ENCODE data around the gene FGGY.
"Not testable (repeated sequence)": the region's sequence is repeated elsewhere in the genome, so short reads cannot be mapped to it uniquely, and the experiment has no call there.

Gene FGGY

DNA sequence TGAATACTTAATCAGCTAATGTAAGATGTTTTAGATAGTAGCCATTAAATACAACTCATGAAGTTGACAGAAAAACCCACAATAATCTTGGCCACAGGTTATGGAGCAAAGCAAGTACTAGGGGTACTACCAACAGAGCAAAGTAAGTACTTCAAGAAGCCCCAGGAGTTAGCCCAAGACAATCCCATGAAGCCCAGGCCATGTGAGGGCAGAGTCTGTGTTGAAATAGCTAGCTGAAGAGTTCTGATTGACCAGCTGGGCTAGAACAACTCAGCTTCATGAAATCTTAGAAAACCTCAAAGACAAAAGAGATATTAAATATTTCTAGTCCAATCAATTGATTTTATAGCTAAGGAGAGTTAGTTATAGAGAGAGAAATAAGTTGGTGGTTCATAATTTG lies 304.9 kb downstream of the FGGY start:
- no peak for DNase-seq

DNA sequence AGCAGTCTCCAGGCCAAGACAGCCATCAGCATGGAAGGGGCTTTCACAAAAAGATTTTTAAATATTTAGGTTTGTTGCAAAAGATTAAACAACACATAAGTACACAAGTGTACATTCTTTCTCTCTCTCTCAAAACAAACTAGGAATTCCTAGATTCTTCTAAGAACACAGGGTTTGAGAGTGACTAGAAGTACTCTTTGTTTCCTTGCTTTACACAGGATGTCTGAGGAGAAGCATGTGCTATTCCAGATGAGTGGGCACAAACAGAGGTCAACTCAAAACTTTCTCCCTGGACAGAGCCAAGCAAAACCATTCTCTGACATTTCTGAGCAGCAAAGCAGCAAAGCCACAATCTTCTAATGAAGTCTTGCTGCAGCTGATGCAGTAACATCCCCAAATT lies 307.3 kb downstream of the FGGY start:
- DNase-seq = no peak

DNA sequence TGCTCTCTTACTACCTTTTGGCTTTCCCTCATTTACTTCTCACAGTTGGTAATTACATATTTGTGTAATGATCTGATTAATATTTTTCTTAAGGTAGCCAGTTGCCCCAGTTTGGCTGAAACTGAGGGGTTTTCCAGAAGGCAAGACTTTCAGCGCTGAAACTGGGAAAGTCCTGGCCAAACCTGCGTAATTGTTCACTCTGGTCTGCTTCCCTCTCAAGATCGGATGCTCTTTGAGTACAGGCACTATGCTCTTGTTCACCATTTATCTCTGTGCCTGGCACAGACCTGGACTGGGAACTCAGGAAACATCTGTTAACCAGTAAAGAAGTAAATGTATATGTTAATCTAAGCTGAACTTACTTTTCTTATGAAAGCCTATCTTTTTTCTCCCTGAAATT lies 308.3 kb downstream of the FGGY start:
- DNase-seq = no peak

DNA sequence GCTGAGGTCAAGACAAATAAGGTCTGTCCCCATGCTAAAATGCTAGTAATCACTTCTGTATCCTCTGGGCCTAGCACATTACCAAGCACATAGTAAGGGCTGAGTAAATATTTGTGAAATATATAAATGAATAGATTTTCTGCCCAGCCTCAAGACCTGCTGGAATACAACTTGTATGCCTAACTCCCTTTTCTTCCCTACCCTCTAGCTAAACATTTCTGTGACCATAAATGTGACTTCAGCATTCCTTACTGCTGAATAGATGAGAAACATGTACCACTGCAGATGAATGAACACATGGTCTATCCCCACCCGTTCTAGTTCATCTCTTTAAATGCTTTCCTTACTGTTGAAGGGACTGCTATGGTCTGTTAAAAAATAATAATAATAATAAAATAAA lies 308.9 kb downstream of the FGGY start:
- DNase-seq = no peak

DNA sequence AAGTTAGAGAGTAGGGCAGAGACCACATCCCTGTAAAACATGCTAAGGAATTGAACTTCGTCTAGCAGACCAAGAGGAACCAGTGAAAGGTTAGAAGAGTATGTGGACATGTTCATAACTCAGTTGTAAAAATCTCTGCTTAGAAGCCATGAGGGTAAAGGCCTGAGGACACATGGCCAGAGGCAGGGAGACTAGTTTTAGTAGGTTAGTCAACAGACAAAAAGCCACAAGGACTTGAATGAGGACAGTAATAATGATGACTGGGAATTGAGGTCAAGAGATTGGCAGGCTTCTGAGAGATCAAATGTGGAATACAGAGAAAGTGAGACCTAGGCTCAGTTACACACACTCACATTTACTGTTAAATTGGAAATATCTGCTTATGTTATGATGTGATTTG lies 312.4 kb downstream of the FGGY start:
- no peak for DNase-seq

DNA sequence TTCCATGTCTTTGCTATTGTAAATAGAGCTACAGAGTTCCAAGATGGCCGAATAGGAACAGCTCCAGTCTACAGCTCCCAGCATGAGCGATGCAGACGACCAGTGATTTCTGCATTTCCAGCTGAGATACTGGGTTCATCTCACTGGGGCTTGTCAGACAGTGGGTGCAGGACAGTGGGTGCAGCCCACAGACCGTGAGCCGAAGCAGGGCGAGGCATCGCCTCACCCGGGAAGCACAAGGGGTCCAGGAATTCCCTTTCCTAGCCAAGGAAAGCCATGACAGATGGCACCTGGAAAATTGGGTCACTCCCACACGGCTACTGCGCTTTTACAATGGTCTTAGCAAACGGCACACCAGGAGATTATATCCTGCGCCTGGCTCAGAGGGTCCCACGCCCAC lies 313.6 kb downstream of the FGGY start:
- not testable (repeated sequence) for DNase-seq

DNA sequence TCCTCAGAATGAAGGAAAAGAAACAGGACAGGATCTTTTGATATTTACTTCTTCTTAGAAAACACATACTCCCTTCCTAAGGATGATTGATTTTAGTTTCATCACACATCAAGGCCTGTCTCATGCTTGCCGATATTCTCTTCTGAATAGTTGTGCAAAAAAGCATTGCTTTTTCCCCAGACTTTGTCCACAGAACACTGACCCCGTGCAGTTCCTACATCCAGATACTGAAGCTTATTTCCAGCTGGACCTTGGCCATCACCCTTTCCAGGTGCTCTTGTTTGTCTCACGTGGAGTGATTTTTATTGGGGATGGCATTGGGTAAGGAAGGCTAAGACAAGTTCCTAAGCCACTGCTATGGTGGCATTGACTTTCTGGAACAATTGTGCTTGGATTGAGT lies 320.5 kb downstream of the FGGY start:
- no peak for DNase-seq

DNA sequence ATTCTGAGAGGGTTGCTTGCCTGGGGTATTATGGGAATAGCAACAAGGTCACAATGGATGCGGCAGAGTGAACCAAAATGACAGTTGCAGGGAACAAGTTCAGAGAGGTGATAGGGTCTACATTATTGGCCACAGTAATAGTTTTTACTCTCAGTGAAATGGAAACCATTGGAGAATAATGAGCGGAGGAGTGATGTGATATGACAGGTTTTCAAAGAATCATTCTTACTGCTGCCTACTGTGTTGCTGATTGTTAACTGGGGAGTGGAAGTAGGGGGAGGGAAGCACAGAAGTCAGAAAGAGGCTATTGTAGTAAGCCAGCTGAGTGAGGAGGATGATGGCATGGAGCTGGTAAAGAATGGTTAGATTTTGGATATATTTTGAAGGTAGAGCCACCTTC lies 322.7 kb downstream of the FGGY start:
- DNase-seq = no peak

DNA sequence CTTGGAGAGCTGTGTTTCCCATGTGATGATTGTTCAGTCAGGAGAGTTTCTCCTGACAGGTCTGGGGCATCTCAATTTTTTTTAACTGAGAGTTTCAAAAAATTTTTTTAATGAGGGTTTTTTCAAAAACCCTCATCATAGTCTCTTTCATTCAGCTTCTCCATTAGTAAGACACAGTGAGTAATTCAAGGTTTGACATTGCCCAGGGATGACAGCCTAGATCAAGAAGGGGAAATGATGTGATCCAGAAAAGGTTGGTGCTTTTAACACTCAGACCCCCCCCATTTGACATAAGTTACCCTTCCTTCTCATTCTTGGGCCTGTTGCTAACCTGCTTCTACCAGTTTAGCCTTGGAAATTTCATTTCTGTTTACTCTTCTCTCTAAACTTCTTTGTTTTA lies 328.5 kb downstream of the FGGY start:
- DNase-seq = no peak

DNA sequence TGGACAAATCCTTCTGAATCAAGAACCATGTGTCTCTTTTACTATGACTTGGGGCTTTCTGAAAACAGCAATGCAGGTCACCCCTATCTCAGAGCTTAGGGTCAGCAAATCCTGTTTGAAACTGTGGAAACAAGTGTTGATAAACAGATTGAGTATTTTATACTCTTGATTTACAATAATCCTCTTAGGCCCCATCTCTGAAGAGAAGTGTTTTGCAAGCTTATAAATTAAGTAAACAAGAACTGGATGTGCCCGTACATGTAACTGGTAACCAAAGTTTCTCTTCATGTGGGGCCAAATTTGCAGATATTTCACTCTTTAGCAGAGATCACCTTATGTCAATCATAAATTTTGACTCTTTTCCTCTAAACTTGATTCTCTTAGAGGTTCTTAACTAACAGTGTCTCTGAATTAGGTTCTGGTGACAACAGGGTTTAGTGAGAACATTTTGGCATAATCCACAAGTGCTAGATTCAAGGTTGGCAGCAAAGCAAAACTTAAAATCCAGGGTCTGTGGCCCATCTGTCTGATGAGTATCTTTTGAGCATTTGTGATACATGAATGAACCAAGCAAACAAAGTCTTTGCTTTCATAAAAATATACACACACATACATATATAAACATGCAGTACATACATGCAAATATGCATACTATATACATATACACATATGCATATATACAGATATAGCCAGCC lies 334.8 kb downstream of the FGGY start:
- no peak for DNase-seq

DNA sequence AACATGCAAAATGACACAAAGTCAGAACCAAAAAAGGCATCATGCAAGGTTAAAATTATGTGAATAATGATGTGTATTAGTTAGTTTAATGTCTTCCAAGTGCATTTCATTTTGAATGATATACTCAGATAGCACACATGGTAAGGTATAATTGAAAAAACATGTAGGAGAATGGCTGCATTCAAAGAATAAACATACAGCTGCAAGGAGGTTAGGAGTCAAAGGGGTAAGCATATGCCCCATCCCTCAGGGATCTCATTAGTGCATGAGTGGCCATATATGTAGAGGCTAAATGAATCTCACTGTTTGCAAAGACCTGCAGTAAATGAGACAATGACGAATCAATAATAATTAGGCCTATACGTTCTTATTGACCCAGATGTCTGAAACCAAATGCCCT lies 338.2 kb downstream of the FGGY start:
- no peak for DNase-seq

DNA sequence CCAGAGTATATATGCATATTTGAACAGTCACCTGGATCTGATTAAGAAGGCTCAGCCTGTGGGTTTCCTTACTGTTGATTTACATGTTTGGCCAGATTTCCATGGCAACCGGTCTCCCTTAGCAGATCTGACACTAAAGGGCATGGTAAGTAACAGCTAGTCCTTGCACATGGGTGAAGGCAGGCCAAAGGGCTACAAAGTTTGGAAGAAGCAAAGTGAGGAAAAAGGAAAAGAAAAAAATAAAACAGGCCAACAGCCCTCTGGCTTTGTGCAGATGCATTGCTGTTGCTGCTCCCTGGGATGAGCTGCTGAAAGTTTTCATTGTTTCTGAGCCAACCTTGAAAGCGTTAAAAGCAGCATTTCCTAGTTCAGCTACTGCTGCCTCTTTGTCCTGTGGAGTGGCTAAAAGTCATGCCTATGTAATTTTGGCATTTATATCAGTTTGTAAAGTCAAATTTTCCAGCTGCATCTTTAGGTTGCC lies 341.4 kb downstream of the FGGY start:
- no peak for DNase-seq

DNA sequence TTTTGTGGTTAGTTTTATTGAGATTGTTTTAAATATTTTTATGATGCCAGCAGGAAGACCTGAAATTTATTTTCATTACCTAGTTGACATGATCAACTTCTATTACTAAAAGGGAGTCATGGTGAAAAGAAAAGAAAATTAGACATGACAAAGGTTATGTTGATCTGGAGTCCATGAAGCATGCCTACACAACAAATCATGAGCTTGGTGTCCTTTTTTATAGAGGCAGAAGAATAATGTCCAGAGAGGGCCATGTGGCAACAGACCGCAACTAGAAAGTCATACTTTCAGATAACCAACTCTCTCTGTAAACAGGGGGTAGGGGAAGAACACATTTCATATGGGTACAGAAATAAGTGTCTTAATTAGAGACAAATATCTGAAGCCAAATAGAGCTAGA lies 342.4 kb downstream of the FGGY start:
- DNase-seq = no peak

DNA sequence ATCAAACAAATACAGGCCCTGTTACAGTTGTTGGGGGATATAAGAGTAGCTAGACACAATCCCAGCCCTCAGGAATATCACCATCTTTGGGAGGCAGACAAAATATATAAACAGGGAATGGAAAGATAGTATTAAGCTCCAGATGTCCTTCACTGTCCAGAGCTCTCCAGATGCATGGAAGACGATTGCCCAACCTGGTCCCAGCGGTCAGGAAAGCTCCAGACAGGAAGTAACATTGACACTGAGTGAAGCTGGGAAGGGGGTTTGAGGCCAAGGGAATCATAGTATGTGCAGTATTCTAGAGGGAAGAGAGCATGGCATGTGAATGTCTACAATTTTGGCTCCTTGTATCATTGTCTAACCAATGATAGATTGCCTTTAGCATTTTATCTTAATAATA lies 344.0 kb downstream of the FGGY start:
- DNase-seq = no peak

DNA sequence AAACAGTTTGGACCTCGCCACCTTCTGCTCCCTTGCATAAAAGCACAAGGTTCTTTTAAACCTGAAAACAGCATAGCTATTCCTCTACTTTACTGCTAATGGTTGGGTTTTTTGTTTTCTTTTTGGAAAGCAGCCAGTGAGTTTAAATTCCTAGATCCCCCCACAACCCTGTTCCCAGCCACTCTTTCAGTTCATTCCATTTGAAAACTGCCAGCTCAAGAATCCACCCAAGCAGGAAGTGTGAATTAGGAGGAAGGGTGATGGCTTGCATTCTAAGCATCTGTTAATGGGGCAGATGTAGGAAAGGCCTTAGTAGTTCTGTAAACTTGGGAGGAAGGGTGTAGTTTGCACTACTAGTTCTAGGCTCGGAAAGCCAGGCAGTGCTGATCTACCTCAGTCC lies 344.9 kb downstream of the FGGY start:
- no peak for DNase-seq

DNA sequence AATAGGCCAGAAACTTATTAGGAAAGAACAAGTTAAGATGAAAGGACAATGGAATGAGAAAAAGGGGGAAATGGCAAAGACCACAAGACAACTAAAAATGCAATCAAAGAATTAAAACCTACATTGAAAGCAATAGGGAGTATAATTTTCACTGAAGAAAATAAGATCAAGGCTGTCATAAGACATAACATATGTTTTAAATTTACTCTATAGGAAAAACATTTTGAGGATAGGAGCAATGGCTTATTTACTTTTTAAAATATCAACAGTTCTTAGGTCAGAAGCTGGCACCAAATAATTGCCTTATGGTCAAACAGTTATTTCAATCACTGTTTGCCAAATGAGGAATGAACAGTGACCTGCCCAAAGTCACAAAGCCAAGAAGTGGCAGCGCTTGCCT lies 346.6 kb downstream of the FGGY start:
- DNase-seq = no peak

DNA sequence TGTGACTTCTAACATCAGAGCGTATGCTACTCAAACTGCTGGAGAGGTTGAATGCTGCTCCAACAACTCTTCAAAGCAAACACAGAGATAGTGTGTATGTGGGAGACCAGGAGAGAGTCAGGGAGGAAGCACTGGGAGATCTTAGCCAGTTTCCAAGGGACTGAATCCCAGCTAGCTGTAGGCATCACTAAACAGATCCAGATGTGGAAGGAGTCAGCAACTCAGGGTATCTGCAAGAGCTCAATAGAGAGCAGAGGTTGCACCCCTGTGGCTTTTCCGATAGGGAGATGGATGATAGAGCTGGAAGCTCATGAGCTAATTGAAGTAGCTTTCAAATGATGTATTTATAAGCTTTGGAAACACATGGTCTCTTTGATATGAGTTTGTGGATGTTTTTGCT lies 349.0 kb downstream of the FGGY start:
- DNase-seq = no peak

DNA sequence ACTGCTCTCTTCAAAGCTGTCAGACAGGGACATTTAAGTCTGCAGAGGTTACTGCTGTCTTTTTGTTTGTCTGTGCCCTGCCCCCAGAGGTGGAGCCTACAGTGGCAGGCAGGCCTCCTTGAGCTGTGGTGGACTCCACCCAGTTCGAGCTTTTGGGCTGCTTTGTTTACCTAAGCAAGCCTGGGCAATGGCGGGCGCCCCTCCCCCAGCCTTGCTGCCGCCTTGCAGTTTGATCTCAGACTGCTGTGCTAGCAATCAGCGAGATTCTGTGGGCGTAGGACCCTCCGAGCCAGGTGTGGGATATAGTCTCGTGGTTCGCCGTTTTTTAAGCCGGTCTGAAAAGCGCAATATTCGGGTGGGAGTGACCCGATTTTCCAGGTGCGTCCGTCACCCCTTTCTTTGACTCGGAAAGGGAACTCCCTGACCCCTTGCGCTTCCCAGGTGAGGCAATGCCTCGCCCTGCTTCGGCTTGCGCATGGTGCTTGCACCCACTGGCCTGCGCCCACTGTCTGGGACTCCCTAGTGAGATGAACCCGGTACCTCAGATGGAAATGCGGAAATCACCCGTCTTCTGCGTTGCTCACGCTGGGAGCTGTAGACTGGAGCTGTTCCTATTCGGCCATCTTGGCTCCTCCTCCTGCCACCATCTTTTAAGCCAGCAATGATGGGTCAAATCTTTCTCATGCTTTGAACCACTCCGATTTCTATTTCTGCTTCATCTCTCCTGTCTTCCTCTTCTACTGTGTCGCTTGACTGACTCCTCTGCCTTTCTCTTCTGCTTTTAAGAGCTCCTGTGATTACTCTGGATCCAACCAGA lies 356.5 kb downstream of the FGGY start:
- not testable (repeated sequence) for DNase-seq

DNA sequence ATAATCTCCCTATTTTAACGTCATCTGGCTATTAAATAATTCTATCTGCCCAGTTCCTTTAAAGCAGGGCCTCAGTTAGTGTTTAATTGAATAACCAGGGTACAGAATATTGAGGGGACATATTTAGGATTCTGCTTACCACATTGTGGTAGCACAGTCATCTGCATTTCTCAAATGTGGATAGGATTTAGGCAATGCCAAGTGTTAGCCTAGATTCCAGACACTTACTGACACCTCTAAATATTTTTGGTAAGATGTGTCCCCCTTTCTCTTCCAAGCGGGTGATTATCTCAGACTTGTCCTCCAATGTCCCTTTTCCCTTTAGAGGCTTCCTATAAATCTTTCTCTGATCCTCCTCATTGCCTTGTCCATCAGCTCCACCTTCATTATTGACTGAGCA lies 357.1 kb downstream of the FGGY start:
- DNase-seq = no peak

DNA sequence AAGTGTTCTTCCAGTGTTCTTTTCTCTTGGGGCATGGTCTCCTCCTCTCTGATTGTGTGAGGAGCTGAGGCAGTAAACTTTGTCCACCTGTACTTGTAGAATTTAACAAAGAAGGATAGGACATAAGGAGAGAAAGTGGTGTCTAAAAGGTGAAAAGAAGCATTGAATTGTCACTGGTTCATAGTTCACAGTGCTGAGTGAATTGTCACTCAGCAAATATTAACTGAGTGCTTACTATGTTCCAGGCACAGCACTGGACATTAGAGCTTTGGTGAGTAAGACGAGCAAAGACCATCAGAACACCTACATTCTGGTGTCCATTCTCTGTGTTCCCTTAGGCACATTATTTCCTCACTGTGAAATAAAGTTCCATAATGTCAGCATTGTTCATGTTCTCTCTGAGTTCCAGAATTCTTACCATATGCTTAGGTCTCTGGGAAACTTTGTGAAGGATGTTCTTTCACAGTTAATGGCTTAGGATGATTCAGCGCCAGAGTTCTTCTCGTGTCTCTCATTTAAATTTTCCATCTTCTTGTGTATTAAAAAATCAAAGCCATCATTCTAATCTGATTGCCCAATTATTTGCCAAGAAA lies 361.1 kb downstream of the FGGY start:
- no peak for DNase-seq

DNA sequence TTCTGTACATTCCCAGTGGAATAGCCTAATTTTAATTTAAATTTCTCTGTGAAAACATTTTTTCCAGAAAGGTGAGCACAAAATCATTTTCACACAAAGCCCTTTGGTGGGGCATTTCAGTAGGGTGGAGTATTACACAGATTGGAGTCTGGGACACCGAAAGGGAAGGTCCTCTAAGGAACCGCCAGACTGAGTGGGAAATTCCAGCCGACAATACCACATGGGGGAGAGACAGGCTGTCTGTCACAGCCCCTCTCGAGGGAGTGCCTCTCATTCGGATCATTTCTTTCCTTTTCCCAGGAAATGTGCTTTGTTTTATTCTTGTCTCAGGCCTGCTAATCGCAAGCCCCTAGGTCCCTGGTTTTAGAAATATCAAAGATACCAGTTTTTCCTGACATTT lies 367.3 kb downstream of the FGGY start:
- no peak for DNase-seq

DNA sequence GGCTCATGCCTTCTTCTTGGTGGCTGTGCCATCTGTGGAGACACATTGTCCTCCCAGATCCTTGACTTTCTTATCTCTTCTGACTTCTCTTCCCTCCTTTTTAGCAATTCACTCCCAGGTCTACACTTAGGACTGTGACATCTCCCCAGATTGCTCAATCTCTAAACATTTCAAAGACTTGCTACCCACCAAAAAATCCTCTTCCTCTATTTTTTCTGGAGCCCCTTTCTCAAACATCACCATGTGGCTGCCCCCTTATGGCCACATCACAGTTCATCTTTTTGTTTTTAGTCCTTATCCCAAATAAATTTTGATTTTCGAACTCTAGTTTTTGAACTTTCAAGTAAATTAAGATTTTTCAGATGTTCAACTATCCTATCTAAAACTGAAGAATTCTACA lies 369.2 kb downstream of the FGGY start:
- DNase-seq = no peak

DNA sequence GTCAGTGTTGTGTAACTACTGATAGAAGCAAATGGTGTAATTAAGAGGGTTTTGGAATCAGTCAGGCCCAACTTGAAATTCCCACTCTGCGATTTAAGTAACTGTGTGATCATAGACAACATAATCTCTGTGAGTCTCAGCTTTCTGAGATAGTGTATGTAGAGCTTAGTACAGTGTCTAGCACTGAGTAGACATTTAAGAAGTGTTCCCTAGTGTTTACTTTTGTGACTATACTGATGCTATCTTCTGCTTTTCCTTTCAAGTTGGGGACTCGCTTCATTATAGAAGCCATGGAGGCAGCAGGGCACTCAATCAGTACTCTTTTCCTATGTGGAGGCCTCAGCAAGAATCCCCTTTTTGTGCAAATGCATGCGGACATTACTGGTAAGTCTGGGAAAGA lies 370.1 kb downstream of the FGGY start:
- no peak for DNase-seq

DNA sequence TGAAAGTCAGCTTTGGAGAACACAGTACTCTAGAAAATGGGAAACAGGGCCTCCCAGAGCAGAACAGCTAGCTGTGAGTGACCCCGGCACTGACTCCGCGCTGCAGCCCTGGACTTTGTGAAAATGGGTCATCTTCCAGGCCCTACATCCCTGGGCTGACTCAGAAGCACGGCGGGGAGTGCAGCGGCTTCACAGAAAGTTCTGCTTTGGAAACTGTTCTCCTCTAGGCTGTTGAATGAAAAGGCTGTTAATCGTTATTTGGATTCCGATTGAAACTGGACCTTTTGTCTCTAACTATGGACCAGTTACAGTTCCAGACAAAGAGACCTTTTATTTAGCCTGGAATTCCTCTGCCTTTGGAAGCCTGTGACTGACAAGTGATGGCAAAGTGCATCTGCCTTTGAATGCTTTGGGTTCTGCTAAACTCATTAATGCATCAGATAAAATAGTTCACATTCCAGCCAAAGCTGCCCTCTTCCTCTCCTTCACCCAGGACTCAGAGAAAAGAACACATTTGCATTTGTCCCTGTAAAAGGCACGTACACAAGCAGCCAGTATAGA lies 372.9 kb downstream of the FGGY start:
- DNase-seq = no peak
